A673 (cell line): Measurements from ENCODE around the gene VSTM2L. TPM values are rescaled to one million over a fixed set of nuclear protein-coding genes. Genes with fewer than 3 reads are reported as not detected.

ENCODE experiments used
- BruUV-seq: library from RNA; stranded (reverse); fragments of 400-500 nt; replicated peaks from 2 replicates; lab custom pipeline; 2021; lab: Mats Ljungman, UMichigan
- CTCF ChIA-PET: fragments of 300-600 bp; sonication (Branson Sonifier 250); formaldehyde crosslinking; loops from one replicate; lab custom pipeline; 2022; ENCODE audit warnings: antibody characterized with exemption; lab: Charles Lee
- POLR2A ChIA-PET: fragments of 300-600 bp; sonication (Branson Sonifier 250); formaldehyde crosslinking; loops from one replicate; lab custom pipeline; 2022; ENCODE audit warnings: antibody characterized with exemption; ENCODE audit not compliant: low non-redundant PET; lab: Charles Lee
- DNase-seq: peaks from one replicate; pipeline ENCODE4 v3.0.0-alpha.2; 2015; ENCODE audit warnings: low spot score
- H3K27ac ChIP-seq: fragments of 200-600 bp; sonication (generic); 2 replicates; pipeline ENCODE4 v1.5.1; 2016; ENCODE audit warnings: mixed run types, low read depth, mild to moderate bottlenecking, mixed read lengths, antibody characterized with exemption, low read length; ENCODE audit not compliant: poor library complexity, severe bottlenecking
- H3K27me3 ChIP-seq: fragments of 200-600 bp; sonication (generic); replicated peaks from 2 replicates; pipeline ENCODE4 v1.6.1; 2017; ENCODE audit warnings: mixed run types, low read depth, mild to moderate bottlenecking, mixed read lengths, antibody characterized with exemption, low read length; ENCODE audit not compliant: insufficient read depth, poor library complexity
- H3K36me3 ChIP-seq: fragments of 200-600 bp; sonication (generic); 2 replicates; pipeline ENCODE4 v1.6.1; 2016; ENCODE audit warnings: mixed run types, mild to moderate bottlenecking, mixed read lengths, antibody characterized with exemption, low read length; ENCODE audit not compliant: insufficient read depth, poor library complexity, severe bottlenecking
- H3K4me1 ChIP-seq: fragments of 200-600 bp; sonication (generic); 2 replicates; pipeline ENCODE4 v1.6.1; 2017; ENCODE audit warnings: mixed run types, mild to moderate bottlenecking, mixed read lengths, antibody characterized with exemption, low read length; ENCODE audit not compliant: insufficient read depth, poor library complexity, severe bottlenecking
- H3K4me3 ChIP-seq: fragments of 200-600 bp; sonication (generic); 2 replicates; pipeline ENCODE4 v1.5.1; 2016; ENCODE audit warnings: low read depth, mixed run types, mild to moderate bottlenecking, mixed read lengths, low read length; ENCODE audit not compliant: poor library complexity, severe bottlenecking
- H3K9me3 ChIP-seq: fragments of 200-600 bp; sonication (generic); 2 replicates; pipeline ENCODE4 v1.6.1; 2016; ENCODE audit warnings: mixed run types, low read depth, mild to moderate bottlenecking, mixed read lengths, antibody characterized with exemption, low read length; ENCODE audit not compliant: poor library complexity, severe bottlenecking
- CTCF ChIP-seq: fragments of 300-800, 200-600 bp; sonication (generic); conservative IDR thresholded peaks from 2 replicates; pipeline ENCODE4 v1.5.1; 2017; ENCODE audit warnings: low read depth, mild to moderate bottlenecking, antibody characterized with exemption, low read length, moderate library complexity, mixed read lengths
- EZH2 ChIP-seq: fragments of 200-600 bp; sonication (generic); IDR thresholded peaks from 2 replicates; pipeline ENCODE4 v1.6.1; 2017; ENCODE audit warnings: borderline replicate concordance, low read depth, mild to moderate bottlenecking, mixed read lengths, antibody characterized with exemption, low read length; ENCODE audit not compliant: poor library complexity, severe bottlenecking
- intact Hi-C: fragments of 100-400 bp; cut with micrococcal nuclease; formaldehyde crosslinking; loops from one replicate; pipeline ENCODE4 v1.10.0; 2022; ENCODE audit not compliant: unreplicated experiment
- total RNA-seq: library from RNA; stranded (reverse); gene quantifications from 2 replicates; pipeline ENCODE4 v1.2.3, GENCODE V29; 2021

VSTM2L gene
- total RNA-seq, 1 experiment from 2014 or later, result 23.3 TPM

DNA sequence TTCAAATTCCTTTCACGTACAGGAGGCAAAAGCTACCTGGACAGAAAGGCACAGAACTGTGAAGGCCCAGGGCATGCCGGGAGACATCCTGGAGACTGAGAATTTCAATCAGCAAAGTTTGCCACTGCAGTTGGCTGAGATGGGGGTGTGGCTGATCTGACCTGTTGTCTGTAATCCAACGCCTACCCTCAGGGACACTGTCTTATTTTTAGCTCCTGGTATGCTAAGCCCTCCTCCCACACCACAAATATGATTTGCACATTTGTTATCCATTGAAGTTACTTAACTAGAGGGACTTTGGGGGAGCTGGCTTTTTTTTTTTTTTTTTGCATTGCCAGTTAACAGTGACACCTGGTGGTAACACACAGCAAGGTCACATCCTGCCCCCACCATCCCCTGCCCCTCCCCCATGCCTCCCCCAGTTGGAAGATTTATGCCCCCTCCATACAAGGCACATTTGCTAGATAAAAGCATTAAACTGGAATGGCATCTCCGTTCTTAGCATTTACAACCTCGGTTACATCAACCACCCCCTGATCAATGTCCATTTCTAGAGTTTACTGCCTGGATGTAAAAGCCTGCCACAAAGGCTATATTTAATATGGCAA lies 90.0 kb downstream of the VSTM2L start:
- H3K4me3 ChIP-seq, result no peak overlapping the region
- intact Hi-C loops, result loop anchor here (2.0 kb wide), 2 partner anchors 90 to 428 kb away; partner anchors contain the start of gene VSTM2L
- H3K27me3 ChIP-seq, result no peaks in the 10 kb centered on the region
- H3K9me3 ChIP-seq, result no peaks in the 10 kb centered on the region
- ChIA-PET CTCF (interaction anchor here (0.6 to 1.2 kb wide), 27 partner anchors 10 to 804 kb away, joined by 3 to 9 read pairs (median 4); no protein-coding TSS in a partner anchor), POLR2A (interaction anchor here (0.9 kb wide), 1 partner anchor 48 kb away, joined by 3 read pairs; no protein-coding TSS in a partner anchor)
- DNase-seq, result peak; percentile 69
- H3K27ac ChIP-seq, result no peak overlapping the region
- TF ChIP-seq EZH2 (no peak), CTCF (peak; percentile 68)
- BruUV-seq, result no TSS peak
- H3K36me3 ChIP-seq, result peaks cover 37% of the 10 kb centered on the region
- H3K4me1 ChIP-seq, result peaks cover 32% of the 10 kb centered on the region

DNA sequence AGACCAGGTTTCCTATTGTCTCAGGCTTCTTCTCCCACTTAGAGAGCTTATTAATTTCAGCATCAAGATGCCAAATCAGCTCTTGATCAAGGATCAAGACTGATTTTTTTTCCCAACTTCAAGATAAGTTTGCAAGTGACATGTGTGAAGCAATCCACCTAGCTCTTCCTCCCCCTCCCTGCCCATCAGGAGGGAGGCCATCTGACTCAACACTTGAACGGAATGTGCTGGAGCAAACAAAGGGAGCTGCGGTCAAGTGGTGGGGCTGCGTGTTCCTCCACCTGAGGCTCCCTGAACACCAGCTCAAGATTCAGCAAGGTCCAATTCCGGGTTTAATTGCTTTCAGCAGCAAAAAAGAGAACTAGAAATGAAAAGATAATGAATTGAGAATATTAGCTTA lies 91.6 kb downstream of the VSTM2L start:
- Histone ChIP-seq H3K4me1 (peaks cover 31% of the 10 kb centered on the region), H3K4me3 (no peak overlapping the region), H3K27me3 (no peaks in the 10 kb centered on the region), H3K9me3 (no peaks in the 10 kb centered on the region), H3K36me3 (peaks cover 49% of the 10 kb centered on the region), H3K27ac (no peak overlapping the region)
- BruUV-seq, result no TSS peak
- intact Hi-C loops, result no loop called here
- POLR2A ChIA-PET, result no interaction called here
- DNase-seq, result no peak
- TF ChIP-seq CTCF, result no peak
- no peak for TF ChIP-seq EZH2
- CTCF ChIA-PET, result no interaction called here

Other genes starting within 250 kb of the VSTM2L start
- gene CTNNBL1, start 209.1 kb upstream of the VSTM2L start, total RNA-seq, result 88.5 and 99.9 TPM in 2 replicates
- gene TTI1, start 130.3 kb downstream of the VSTM2L start, total RNA-seq, result 37.3 and 40.3 TPM in 2 replicates
- gene RPRD1B, start 130.6 kb downstream of the VSTM2L start, total RNA-seq, result 36.1 and 38.7 TPM in 2 replicates